ENCODE results near the gene TTC31.

The TTC31 gene

GRCh38 chr2:74529357-74530238, 46.7 kb downstream of the TTC31 start, which contains the start of the genes AUP1 and HTRA2:
Gene AUP1, minus strand, starts transcription at chr2:74529706. Its CDS starts 77 bp downstream, at chr2:74529629.
Gene HTRA2, plus strand, starts transcription at chr2:74529933. Its CDS starts 74 bp downstream, at chr2:74530007.
- TF ChIP-seq CTCF (IDR thresholded peaks at IDR 0.05): peak; percentile 37
- Histone ChIP-seq H3K27ac (peak within 1 kb of the TSS; percentile 94), H3K9me3 (no peaks in the 10 kb centered on the region), H3K4me1 (ENCODE audit: control insufficient read depth in 1 of 2, insufficient read depth in 1 of 2, low read depth in 1 of 2, low read length in 1 of 2) (peaks cover 32 to 33% of the 10 kb centered on the region in 2 experiments), H3K27me3 (no peaks in the 10 kb centered on the region), H3K36me3 (peaks cover 46% of the 10 kb centered on the region), H3K4me3 (ENCODE audit: low read depth in 1 of 2, low read length in 1 of 2) (peak within 1 kb of the TSS; percentile 74 to 97)

- Histone ChIP-seq H3K27me3 (no peaks in the 10 kb centered on the region), H3K36me3 (peaks cover 45% of the 10 kb centered on the region), H3K9me3 (no peaks in the 10 kb centered on the region), H3K4me1 (ENCODE audit: control insufficient read depth in 1 of 2, insufficient read depth in 1 of 2, low read depth in 1 of 2, low read length in 1 of 2) (peaks cover 32 to 33% of the 10 kb centered on the region in 2 experiments), H3K27ac (peak overlapping the region; percentile 94), H3K4me3 (ENCODE audit: low read depth in 1 of 2, low read length in 1 of 2) (peak overlapping the region; percentile 74 to 97)
- no peak for TF ChIP-seq CTCF (IDR thresholded peaks at IDR 0.05)
Measured at GRCh38 chr2:74530239-74531187, 47.6 kb downstream of the TTC31 start.

DNA sequence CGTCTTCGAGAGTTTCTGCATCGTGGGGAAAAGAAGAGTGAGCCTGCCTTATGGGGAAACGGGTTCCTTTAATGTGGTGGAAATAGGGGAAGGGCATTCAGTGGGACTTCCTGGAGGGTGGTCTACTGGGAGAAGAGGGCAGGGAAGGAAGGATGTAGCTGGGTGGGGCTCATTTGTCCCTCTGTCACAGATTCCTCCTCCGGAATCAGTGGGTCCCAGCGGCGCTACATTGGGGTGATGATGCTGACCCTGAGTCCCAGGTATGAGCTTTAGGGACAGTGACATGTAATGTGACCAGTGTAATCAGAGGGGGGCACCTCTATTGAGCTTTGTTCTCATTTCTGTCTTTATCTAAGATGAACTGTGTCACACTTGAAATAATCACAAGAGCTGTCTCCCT, 48.8 kb downstream of the TTC31 start:
- Histone ChIP-seq H3K27ac (no peak overlapping the region), H3K9me3 (no peaks in the 10 kb centered on the region), H3K4me1 (ENCODE audit: control insufficient read depth in 1 of 2, insufficient read depth in 1 of 2, low read depth in 1 of 2, low read length in 1 of 2) (peaks cover 32 to 33% of the 10 kb centered on the region in 2 experiments), H3K36me3 (peaks cover 33% of the 10 kb centered on the region), H3K27me3 (no peaks in the 10 kb centered on the region), H3K4me3 (ENCODE audit: low read depth in 1 of 2, low read length in 1 of 2) (no peak overlapping the region)
- TF ChIP-seq CTCF (IDR thresholded peaks at IDR 0.05): no peak

GRCh38 chr2:74532222-74532621, 49.3 kb downstream of the TTC31 start:
- Histone ChIP-seq H3K9me3 (no peaks in the 10 kb centered on the region), H3K36me3 (peaks cover 28% of the 10 kb centered on the region), H3K4me1 (ENCODE audit: control insufficient read depth in 1 of 2, insufficient read depth in 1 of 2, low read depth in 1 of 2, low read length in 1 of 2) (peaks cover 32 to 33% of the 10 kb centered on the region in 2 experiments), H3K4me3 (ENCODE audit: low read depth in 1 of 2, low read length in 1 of 2) (no peak overlapping the region), H3K27me3 (no peaks in the 10 kb centered on the region), H3K27ac (no peak overlapping the region)
- no peak for TF ChIP-seq CTCF (IDR thresholded peaks at IDR 0.05)

GRCh38 chr2:74533464-74533863, 50.6 kb downstream of the TTC31 start:
- Histone ChIP-seq H3K4me3 (ENCODE audit: low read depth in 1 of 2, low read length in 1 of 2) (no peak overlapping the region), H3K27me3 (no peaks in the 10 kb centered on the region), H3K27ac (no peak overlapping the region), H3K9me3 (no peaks in the 10 kb centered on the region), H3K36me3 (peaks cover 21% of the 10 kb centered on the region), H3K4me1 (ENCODE audit: control insufficient read depth in 1 of 2, insufficient read depth in 1 of 2, low read depth in 1 of 2, low read length in 1 of 2) (peaks cover 28 to 31% of the 10 kb centered on the region in 2 experiments)
- no peak for TF ChIP-seq CTCF (IDR thresholded peaks at IDR 0.05)
